ENCODE results near the gene BABAM1.
A peak's percentile ranks its signal among the peaks of the same experiment; 100 is the strongest.

The BABAM1 gene

DNA sequence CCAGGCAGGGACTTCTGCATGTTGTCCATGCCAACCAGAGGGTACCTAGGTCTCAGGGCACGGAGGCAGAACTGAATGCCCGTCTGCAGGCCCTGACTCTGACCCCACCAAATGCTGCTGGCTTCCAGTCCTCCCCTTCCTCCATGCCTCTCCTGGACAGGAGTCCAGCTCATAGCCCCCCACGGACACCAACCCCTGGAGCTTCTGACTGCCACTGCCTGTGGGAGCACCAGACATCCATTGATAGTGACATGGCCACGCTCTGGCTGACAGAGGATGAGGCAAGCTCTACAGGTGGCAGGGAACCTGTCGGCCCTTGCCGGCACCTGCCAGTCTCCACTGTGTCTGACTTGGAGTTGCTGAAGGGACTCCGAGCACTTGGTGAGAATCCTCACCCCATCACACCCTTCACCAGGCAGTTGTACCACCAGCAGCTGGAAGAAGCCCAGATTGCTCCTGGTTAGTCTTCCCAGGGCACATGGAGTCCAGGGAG lies 16.3 kb downstream of the BABAM1 start:
- Histone ChIP-seq H3K4me1 (ENCODE audit: control insufficient read depth, low read length) (peaks cover 38% of the 10 kb centered on the region), H4K20me1 (ENCODE audit: control insufficient read depth, insufficient read depth, low read depth, low read length) (peaks cover 13% of the 10 kb centered on the region; the same call in 1 of the 2 replicates), H3F3A (ENCODE audit: control insufficient read depth, insufficient read depth) (peaks cover 29% of the 10 kb centered on the region), H3K27ac (ENCODE audit: low read depth, low read length) (no peak overlapping the region), H3K4me3 (ENCODE audit: low read length) (no peak overlapping the region), H3K4me2 (ENCODE audit: low read length) (peak overlapping the region; percentile 80; the same call in 1 of the 2 replicates), H3K79me2 (ENCODE audit: control insufficient read depth, low read length) (peaks cover 33% of the 10 kb centered on the region), H3K9me2 (replicated peaks; ENCODE audit: control insufficient read depth, low read length) (no peaks in the 10 kb centered on the region), H3K36me3 (ENCODE audit: control insufficient read depth, low read length) (peaks cover 58% of the 10 kb centered on the region), H3K9me3 (ENCODE audit: control insufficient read depth, insufficient read depth, low read length) (no peaks in the 10 kb centered on the region), H3K27me3 (ENCODE audit: control insufficient read depth, low read length) (no peaks in the 10 kb centered on the region)
- no peak for TF ChIP-seq EZH2phosphoT487 (IDR thresholded peaks at IDR 0.05; ENCODE audit: borderline replicate concordance, low read length)
- TF ChIP-seq, protein P1, sequence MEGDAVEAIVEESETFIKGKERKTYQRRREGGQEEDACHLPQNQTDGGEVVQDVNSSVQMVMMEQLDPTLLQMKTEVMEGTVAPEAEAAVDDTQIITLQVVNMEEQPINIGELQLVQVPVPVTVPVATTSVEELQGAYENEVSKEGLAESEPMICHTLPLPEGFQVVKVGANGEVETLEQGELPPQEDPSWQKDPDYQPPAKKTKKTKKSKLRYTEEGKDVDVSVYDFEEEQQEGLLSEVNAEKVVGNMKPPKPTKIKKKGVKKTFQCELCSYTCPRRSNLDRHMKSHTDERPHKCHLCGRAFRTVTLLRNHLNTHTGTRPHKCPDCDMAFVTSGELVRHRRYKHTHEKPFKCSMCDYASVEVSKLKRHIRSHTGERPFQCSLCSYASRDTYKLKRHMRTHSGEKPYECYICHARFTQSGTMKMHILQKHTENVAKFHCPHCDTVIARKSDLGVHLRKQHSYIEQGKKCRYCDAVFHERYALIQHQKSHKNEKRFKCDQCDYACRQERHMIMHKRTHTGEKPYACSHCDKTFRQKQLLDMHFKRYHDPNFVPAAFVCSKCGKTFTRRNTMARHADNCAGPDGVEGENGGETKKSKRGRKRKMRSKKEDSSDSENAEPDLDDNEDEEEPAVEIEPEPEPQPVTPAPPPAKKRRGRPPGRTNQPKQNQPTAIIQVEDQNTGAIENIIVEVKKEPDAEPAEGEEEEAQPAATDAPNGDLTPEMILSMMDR (IDR thresholded peaks at IDR 0.05; ENCODE audit: low read depth, low read length, poor library complexity, severe bottlenecking), result no peak

DNA sequence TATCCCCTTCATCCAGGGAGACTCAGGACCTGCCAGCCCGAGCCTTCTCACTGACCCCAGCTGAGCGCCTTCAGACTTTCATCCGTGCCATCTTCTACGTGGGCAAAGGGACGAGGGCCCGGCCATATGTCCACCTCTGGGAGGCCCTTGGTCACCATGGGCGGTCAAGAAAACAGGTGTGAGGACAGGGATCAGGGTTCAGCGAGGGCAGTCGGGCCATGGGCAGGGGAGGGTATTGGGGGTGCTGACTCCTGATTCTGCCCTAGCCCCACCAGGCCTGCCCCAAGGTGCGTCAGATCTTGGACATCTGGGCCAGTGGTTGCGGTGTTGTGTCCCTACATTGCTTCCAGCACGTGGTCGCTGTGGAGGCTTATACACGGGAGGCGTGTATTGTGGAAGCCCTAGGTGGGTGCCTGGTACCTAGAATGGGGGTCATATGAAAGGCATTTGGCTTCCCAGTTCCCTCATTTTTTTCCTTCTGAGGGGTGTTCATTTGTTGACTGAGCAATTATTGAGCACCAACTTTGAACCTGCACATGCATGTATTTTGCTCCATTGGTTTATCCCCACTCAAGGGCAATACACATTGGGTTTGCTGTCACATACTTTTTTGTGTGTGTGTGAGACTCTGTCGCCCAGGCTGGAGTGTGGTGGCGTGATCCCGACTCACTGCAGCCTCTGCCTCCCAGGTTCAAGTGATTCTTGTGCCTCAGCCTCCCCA lies 18.3 kb downstream of the BABAM1 start:
- Histone ChIP-seq H3F3A (ENCODE audit: control insufficient read depth, insufficient read depth) (peaks cover 19% of the 10 kb centered on the region), H3K79me2 (ENCODE audit: control insufficient read depth, low read length) (peaks cover 33% of the 10 kb centered on the region), H3K27me3 (ENCODE audit: control insufficient read depth, low read length) (no peaks in the 10 kb centered on the region), H3K9me3 (ENCODE audit: control insufficient read depth, insufficient read depth, low read length) (no peaks in the 10 kb centered on the region), H3K4me3 (ENCODE audit: low read length) (no peak overlapping the region), H3K27ac (ENCODE audit: low read depth, low read length) (no peak overlapping the region), H4K20me1 (ENCODE audit: control insufficient read depth, insufficient read depth, low read depth, low read length) (peaks cover 13% of the 10 kb centered on the region; the same call in 1 of the 2 replicates), H3K4me2 (ENCODE audit: low read length) (no peak overlapping the region), H3K9me2 (replicated peaks; ENCODE audit: control insufficient read depth, low read length) (no peaks in the 10 kb centered on the region), H3K4me1 (ENCODE audit: control insufficient read depth, low read length) (peaks cover 20% of the 10 kb centered on the region), H3K36me3 (ENCODE audit: control insufficient read depth, low read length) (peaks cover 43% of the 10 kb centered on the region)
- no peak for TF ChIP-seq EZH2phosphoT487 (IDR thresholded peaks at IDR 0.05; ENCODE audit: borderline replicate concordance, low read length)
- TF ChIP-seq, protein P1 (IDR thresholded peaks at IDR 0.05; ENCODE audit: low read depth, low read length, poor library complexity, severe bottlenecking), result no peak

DNA sequence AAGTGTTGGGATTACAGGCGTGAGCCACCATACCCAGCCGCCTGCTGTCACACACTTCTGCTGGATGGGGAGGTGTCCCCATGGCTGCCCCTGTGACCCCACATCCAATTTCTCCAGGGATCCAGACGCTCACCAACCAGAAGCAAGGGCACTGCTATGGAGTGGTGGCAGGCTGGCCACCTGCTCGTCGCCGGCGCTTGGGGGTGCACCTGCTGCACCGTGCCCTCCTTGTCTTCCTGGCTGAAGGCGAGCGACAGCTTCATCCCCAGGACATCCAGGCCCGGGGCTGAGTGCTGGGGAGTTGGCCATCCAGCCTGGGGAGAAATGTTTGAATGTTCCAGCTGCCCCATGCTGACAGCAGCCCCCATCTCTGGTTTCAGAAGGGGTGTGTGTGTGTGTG lies 19.0 kb downstream of the BABAM1 start:
- no peaks in the 10 kb centered on the region for H3K27me3 ChIP-seq (ENCODE audit: control insufficient read depth, low read length)

More for the DNA sequence above, 19.0 kb downstream of the BABAM1 start:
- no peaks in the 10 kb centered on the region for H3K9me3 ChIP-seq (ENCODE audit: control insufficient read depth, insufficient read depth, low read length)
- no peak overlapping the region for H3K27ac ChIP-seq (ENCODE audit: low read depth, low read length)
- TF ChIP-seq, protein P1 (IDR thresholded peaks at IDR 0.05; ENCODE audit: low read depth, low read length, poor library complexity, severe bottlenecking), result no peak
- no peak for TF ChIP-seq EZH2phosphoT487 (IDR thresholded peaks at IDR 0.05; ENCODE audit: borderline replicate concordance, low read length)
- H3F3A ChIP-seq (ENCODE audit: control insufficient read depth, insufficient read depth), result peaks cover 12% of the 10 kb centered on the region
- no peak overlapping the region for H3K4me3 ChIP-seq (ENCODE audit: low read length)
- peaks cover 13% of the 10 kb centered on the region; the same call in 1 of the 2 replicates for H4K20me1 ChIP-seq (ENCODE audit: control insufficient read depth, insufficient read depth, low read depth, low read length)
- H3K79me2 ChIP-seq (ENCODE audit: control insufficient read depth, low read length), result peaks cover 31% of the 10 kb centered on the region
- H3K36me3 ChIP-seq (ENCODE audit: control insufficient read depth, low read length), result peaks cover 43% of the 10 kb centered on the region
- H3K4me2 ChIP-seq (ENCODE audit: low read length), result no peak overlapping the region
- H3K9me2 ChIP-seq (replicated peaks; ENCODE audit: control insufficient read depth, low read length), result no peaks in the 10 kb centered on the region
- H3K4me1 ChIP-seq (ENCODE audit: control insufficient read depth, low read length), result peaks cover 13% of the 10 kb centered on the region

Measured in DOHH2 (cell line).